Endothelial cell of umbilical vein (primary cell): Measurements from ENCODE around the gene ILKAP.

Source experiments
- CTCF ChIP-seq, 2 donors: IDR thresholded peaks; 1 replicate in 1 of 2; 2 replicates in 1 of 2; pipeline ENCODE4 v1.5.1; 2011; ENCODE audit warnings: low read length in 2 of 2, mild to moderate bottlenecking in 2 of 2, moderate library complexity in 2 of 2, control low read depth in 1 of 2, inconsistent platforms in 1 of 2, low read depth in 1 of 2; ENCODE audit not compliant: insufficient read depth in 1 of 2; ENCODE audit errors: extremely low read depth in 1 of 2
- MYC ChIP-seq: IDR thresholded peaks from one replicate; pipeline ENCODE4 v1.6.1; 2011; ENCODE audit warnings: mild to moderate bottlenecking, low read depth, low read length
- POLR2A ChIP-seq: IDR thresholded peaks from 2 replicates; pipeline ENCODE4 v1.6.1; 2012; ENCODE audit warnings: low read depth, mild to moderate bottlenecking, control low read depth, low read length

- TF ChIP-seq POLR2A (no peak), CTCF (IDR thresholded peaks at IDR 0.05; ENCODE audit: extremely low read depth in 1 of 2, insufficient read depth in 1 of 2, low read depth in 1 of 2, low read length in 2 of 2) (no peak), MYC (no peak)
Observed at GRCh38 chr2:238174701-238175100, 28.8 kb downstream of the ILKAP start.
